ENCODE data around the gene CWC22.

GRCh38 chr2:179927041-179927440 lies 80.1 kb downstream of the CWC22 start:
- TF ChIP-seq NFRKB (IDR thresholded peaks at IDR 0.05) (no peak), SP1 (IDR thresholded peaks at IDR 0.05) (no peak), BHLHE40 (IDR thresholded peaks at IDR 0.05; ENCODE audit: borderline replicate concordance) (no peak), FOXK2 (IDR thresholded peaks at IDR 0.05) (no peak), ELF4 (IDR thresholded peaks at IDR 0.05) (no peak), FOXM1 (IDR thresholded peaks at IDR 0.05; ENCODE audit: borderline replicate concordance) (no peak), ARNT (IDR thresholded peaks at IDR 0.05) (no peak), PKNOX1 (IDR thresholded peaks at IDR 0.05) (no peak), L3MBTL2 (conservative IDR thresholded peaks at IDR 0.05) (no peak), TARDBP (IDR thresholded peaks at IDR 0.05) (no peak), FOXA1 (IDR thresholded peaks at IDR 0.05) (no peak), ZNF384 (IDR thresholded peaks at IDR 0.05) (no peak)

Data from HEK293T (cell line).